ENCODE results near the gene GAL3ST3.
A peak's percentile ranks its signal among the peaks of the same experiment; 100 is the strongest.
"Not testable (repeated sequence)": the region's sequence is repeated elsewhere in the genome, so short reads cannot be mapped to it uniquely, and the experiment has no call there.

The GAL3ST3 gene

GRCh38 chr11:66035653-66036333, 13.2 kb downstream of the GAL3ST3 start:
- no peak overlapping the region for H3K27ac ChIP-seq (ENCODE audit: low read length)
- no peak overlapping the region for H3K4me2 ChIP-seq (ENCODE audit: insufficient read depth, low read length)
- H3K27me3 ChIP-seq (ENCODE audit: insufficient read depth, low read length, poor library complexity), result no peaks in the 10 kb centered on the region
- no peak overlapping the region for H2AFZ ChIP-seq (ENCODE audit: low read depth, low read length)
- no peak for DNase-seq
- H3K9ac ChIP-seq (ENCODE audit: low read depth, low read length), result no peak overlapping the region
- no peak overlapping the region for H3K4me3 ChIP-seq (ENCODE audit: low read depth in 1 of 2, low read length in 2 of 2)
- no peaks in the 10 kb centered on the region for H4K20me1 ChIP-seq (ENCODE audit: insufficient read depth, low read length)
- TF ChIP-seq CTCF (IDR thresholded peaks at IDR 0.05; ENCODE audit: borderline replicate concordance, extremely low read depth, low read length, poor library complexity, severe bottlenecking) (no peak), EZH2 (IDR thresholded peaks at IDR 0.05; ENCODE audit: borderline replicate concordance, low read depth, low read length, severe bottlenecking) (no peak)
- no peaks in the 10 kb centered on the region for H3K36me3 ChIP-seq (ENCODE audit: insufficient read depth, low read length)
- ATAC-seq (ENCODE audit: insufficient read depth, low read depth), result no peak
- H3K4me1 ChIP-seq (ENCODE audit: insufficient read depth, low read length), result no peaks in the 10 kb centered on the region
- no peaks in the 10 kb centered on the region for H3K79me2 ChIP-seq (ENCODE audit: insufficient read depth, low read length)
- H3K9me3 ChIP-seq (ENCODE audit: insufficient read depth, low read length, severe bottlenecking), result no peaks in the 10 kb centered on the region

- Histone ChIP-seq H3K36me3 (ENCODE audit: insufficient read depth, low read length) (no peaks in the 10 kb centered on the region), H3K9me3 (ENCODE audit: insufficient read depth, low read length, severe bottlenecking) (no peaks in the 10 kb centered on the region), H3K4me2 (ENCODE audit: insufficient read depth, low read length) (no peak overlapping the region), H3K4me3 (ENCODE audit: low read depth in 1 of 2, low read length in 2 of 2) (no peak overlapping the region), H3K4me1 (ENCODE audit: insufficient read depth, low read length) (no peaks in the 10 kb centered on the region), H3K27ac (ENCODE audit: low read length) (no peak overlapping the region), H3K27me3 (ENCODE audit: insufficient read depth, low read length, poor library complexity) (no peaks in the 10 kb centered on the region), H4K20me1 (ENCODE audit: insufficient read depth, low read length) (no peaks in the 10 kb centered on the region), H2AFZ (ENCODE audit: low read depth, low read length) (no peak overlapping the region), H3K79me2 (ENCODE audit: insufficient read depth, low read length) (no peaks in the 10 kb centered on the region), H3K9ac (ENCODE audit: low read depth, low read length) (no peak overlapping the region)
- ATAC-seq (ENCODE audit: insufficient read depth, low read depth) (no peak), DNase-seq (no peak)
- TF ChIP-seq CTCF (IDR thresholded peaks at IDR 0.05; ENCODE audit: borderline replicate concordance, extremely low read depth, low read length, poor library complexity, severe bottlenecking) (no peak), EZH2 (IDR thresholded peaks at IDR 0.05; ENCODE audit: borderline replicate concordance, low read depth, low read length, severe bottlenecking) (no peak)
Observed at GRCh38 chr11:66032957-66033735, 15.8 kb downstream of the GAL3ST3 start.

- TF ChIP-seq EZH2 (IDR thresholded peaks at IDR 0.05; ENCODE audit: borderline replicate concordance, low read depth, low read length, severe bottlenecking) (no peak), CTCF (IDR thresholded peaks at IDR 0.05; ENCODE audit: borderline replicate concordance, extremely low read depth, low read length, poor library complexity, severe bottlenecking) (no peak)
- Histone ChIP-seq H3K4me2 (ENCODE audit: insufficient read depth, low read length) (no peak within 1 kb of the TSS), H3K9me3 (ENCODE audit: insufficient read depth, low read length, severe bottlenecking) (no peaks in the 10 kb centered on the region), H2AFZ (ENCODE audit: low read depth, low read length) (no peak within 1 kb of the TSS), H3K4me1 (ENCODE audit: insufficient read depth, low read length) (peaks cover 9% of the 10 kb centered on the region), H3K9ac (ENCODE audit: low read depth, low read length) (no peak within 1 kb of the TSS), H3K36me3 (ENCODE audit: insufficient read depth, low read length) (no peaks in the 10 kb centered on the region), H3K4me3 (ENCODE audit: low read depth in 1 of 2, low read length in 2 of 2) (no peak within 1 kb of the TSS), H3K79me2 (ENCODE audit: insufficient read depth, low read length) (no peaks in the 10 kb centered on the region), H3K27me3 (ENCODE audit: insufficient read depth, low read length, poor library complexity) (peaks cover 5% of the 10 kb centered on the region), H3K27ac (ENCODE audit: low read length) (no peak within 1 kb of the TSS), H4K20me1 (ENCODE audit: insufficient read depth, low read length) (no peaks in the 10 kb centered on the region)
- ATAC-seq (ENCODE audit: insufficient read depth, low read depth), result no peak
- DNase-seq, result no peak
Observed at GRCh38 chr11:66026017-66026529, 22.9 kb downstream of the GAL3ST3 start, which contains the start of gene CATSPER1. TSS of gene CATSPER1 (minus strand) at chr11:66026479. CDS start at chr11:66026379, 100 bp downstream.

GRCh38 chr11:66023186-66023440, 25.8 kb downstream of the GAL3ST3 start:
- not testable (repeated sequence) for H3K9ac ChIP-seq (ENCODE audit: low read depth, low read length); H3K4me1 ChIP-seq (ENCODE audit: insufficient read depth, low read length)

More at GRCh38 chr11:66023186-66023440, 25.8 kb downstream of the GAL3ST3 start:
- not testable (repeated sequence) for H3K4me3 ChIP-seq (ENCODE audit: low read depth in 1 of 2, low read length in 2 of 2); H4K20me1 ChIP-seq (ENCODE audit: insufficient read depth, low read length); H3K79me2 ChIP-seq (ENCODE audit: insufficient read depth, low read length); DNase-seq; H3K36me3 ChIP-seq (ENCODE audit: insufficient read depth, low read length); H3K9me3 ChIP-seq (ENCODE audit: insufficient read depth, low read length, severe bottlenecking); H3K27me3 ChIP-seq (ENCODE audit: insufficient read depth, low read length, poor library complexity); H3K4me2 ChIP-seq (ENCODE audit: insufficient read depth, low read length); H3K27ac ChIP-seq (ENCODE audit: low read length); ATAC-seq (ENCODE audit: insufficient read depth, low read depth)
- peak overlapping the region; percentile 82 for H2AFZ ChIP-seq (ENCODE audit: low read depth, low read length)

All from DND-41 (cell line).